HEK293 (cell line): ENCODE data around the gene VSIR.

Experiments used
- CTCF ChIA-PET: fragments of 350-600 bp; formaldehyde crosslinking; extraction: SDS; loops from one replicate; lab custom pipeline; 2021; ENCODE audit warnings: antibody characterized with exemption; lab: Yijun Ruan, JAX
- POLR2A ChIA-PET: fragments of 300-600 bp; formaldehyde crosslinking; extraction: SDS; loops from one replicate; lab custom pipeline; 2020; ENCODE audit warnings: antibody characterized with exemption, inconsistent platforms; lab: Yijun Ruan, JAX
- H3K27ac ChIP-seq: fragments of 200-500 bp; sonication (Bioruptor generic); 2 replicates; pipeline ENCODE4 v1.5.1; 2014; ENCODE audit warnings: low read depth, low read length, control low read depth, inconsistent platforms; ENCODE audit errors: extremely low read depth
- H3K36me3 ChIP-seq, 2 experiments: fragments of 200-500 bp in 1 of 2; sonication (Bioruptor generic) in 1 of 2; 1 replicate in 1 of 2; 2 replicates in 1 of 2; pipeline ENCODE4 v1.5.1; 2014 to 2017; ENCODE audit warnings: inconsistent platforms in 2 of 2, low read length in 2 of 2; ENCODE audit not compliant: control insufficient read depth in 2 of 2, insufficient read depth in 1 of 2
- H3K4me1 ChIP-seq: fragments of 200-500 bp; sonication (Bioruptor generic); 2 replicates; pipeline ENCODE4 v1.5.1; 2014; ENCODE audit warnings: mild to moderate bottlenecking, low read length, inconsistent platforms; ENCODE audit not compliant: control insufficient read depth, insufficient read depth
- H3K4me3 ChIP-seq: 2 replicates; pipeline ENCODE4 v1.5.1; 2011; ENCODE audit warnings: low read depth, mild to moderate bottlenecking, control low read depth, low read length, moderate library complexity
- H3K9me3 ChIP-seq: fragments of 200-500 bp; sonication (Bioruptor generic); 2 replicates; pipeline ENCODE4 v1.5.1; 2014; ENCODE audit warnings: low read depth, low read length, inconsistent platforms; ENCODE audit not compliant: control insufficient read depth, insufficient read depth
- GLIS2 ChIP-seq: fragments of 450-650 bp; formaldehyde crosslinking; IDR thresholded peaks from 2 replicates; pipeline ENCODE4 v1.5.1; 2016; ENCODE audit warnings: missing biosample characterization, missing genetic modification characterization
- HOXA7 ChIP-seq: sonication (generic); formaldehyde crosslinking; IDR thresholded peaks from 2 replicates; pipeline ENCODE4 v1.8.1; 2022; ENCODE audit warnings: missing genetic modification reagents, borderline replicate concordance
- KLF17 ChIP-seq: fragments of 450-650 bp; formaldehyde crosslinking; IDR thresholded peaks from 2 replicates; pipeline ENCODE4 v1.5.1; 2016; ENCODE audit warnings: missing biosample characterization, missing genetic modification characterization
- MZF1 ChIP-seq: fragments of 450-650 bp; formaldehyde crosslinking; IDR thresholded peaks from 2 replicates; pipeline ENCODE4 v1.5.1; 2017; ENCODE audit warnings: missing biosample characterization, missing genetic modification characterization, borderline replicate concordance
- PATZ1 ChIP-seq: fragments of 450-650 bp; formaldehyde crosslinking; IDR thresholded peaks from 2 replicates; pipeline ENCODE4 v1.5.1; 2016; ENCODE audit warnings: missing biosample characterization, missing genetic modification characterization
- PRDM4 ChIP-seq: fragments of 450-650 bp; formaldehyde crosslinking; IDR thresholded peaks from 2 replicates; pipeline ENCODE4 v1.5.1; 2017; ENCODE audit warnings: missing biosample characterization, missing genetic modification characterization
- RBAK ChIP-seq: fragments of 450-650 bp; formaldehyde crosslinking; IDR thresholded peaks from 2 replicates; pipeline ENCODE4 v1.5.1; 2016; ENCODE audit warnings: missing biosample characterization, missing genetic modification characterization
- SCRT2 ChIP-seq: fragments of 450-650 bp; formaldehyde crosslinking; IDR thresholded peaks from 2 replicates; pipeline ENCODE4 v1.5.1; 2016; ENCODE audit warnings: missing biosample characterization, missing genetic modification characterization
- ZBTB10 ChIP-seq: fragments of 450-650 bp; formaldehyde crosslinking; IDR thresholded peaks from 2 replicates; pipeline ENCODE4 v1.5.1; 2016; ENCODE audit warnings: missing biosample characterization, missing genetic modification characterization
- ZNF2 ChIP-seq: fragments of 450-650 bp; formaldehyde crosslinking; IDR thresholded peaks from 2 replicates; pipeline ENCODE4 v1.5.1; 2016; ENCODE audit warnings: missing biosample characterization, missing genetic modification characterization
- ZNF350 ChIP-seq: fragments of 450-650 bp; formaldehyde crosslinking; IDR thresholded peaks from 2 replicates; pipeline ENCODE4 v1.5.0; 2017; ENCODE audit warnings: missing biosample characterization, mild to moderate bottlenecking, missing genetic modification characterization
- ZNF529 ChIP-seq: fragments of 450-650 bp; formaldehyde crosslinking; IDR thresholded peaks from 2 replicates; pipeline ENCODE4 v1.5.1; 2017; ENCODE audit warnings: missing genetic modification characterization, missing biosample characterization; ENCODE audit not compliant: insufficient replicate concordance
- ZNF555 ChIP-seq: fragments of 450-650 bp; formaldehyde crosslinking; conservative IDR thresholded peaks from 2 replicates; pipeline ENCODE4 v1.5.1; 2017; ENCODE audit warnings: missing biosample characterization, mild to moderate bottlenecking, missing genetic modification characterization, inconsistent platforms
- ZNF785 ChIP-seq: fragments of 450-650 bp; formaldehyde crosslinking; IDR thresholded peaks from 2 replicates; pipeline ENCODE4 v1.5.1; 2016; ENCODE audit warnings: missing biosample characterization, missing genetic modification characterization
- ZNF791 ChIP-seq: fragments of 450-650 bp; formaldehyde crosslinking; IDR thresholded peaks from 2 replicates; pipeline ENCODE4 v1.5.1; 2016; ENCODE audit warnings: missing biosample characterization, missing genetic modification characterization
- TF ChIP-seq, protein P1 (sequence below): fragments of 450-650 bp; formaldehyde crosslinking; IDR thresholded peaks from 2 replicates; pipeline ENCODE4 v1.5.1; 2016; ENCODE audit warnings: missing biosample characterization, missing genetic modification characterization
- TF ChIP-seq, protein P2 (sequence below): fragments of 450-650 bp; formaldehyde crosslinking; IDR thresholded peaks from 2 replicates; pipeline ENCODE4 v1.5.1; 2016; ENCODE audit warnings: missing biosample characterization, missing genetic modification characterization
- TF ChIP-seq, protein P3 (sequence below): fragments of 450-650 bp; formaldehyde crosslinking; IDR thresholded peaks from 2 replicates; pipeline ENCODE4 v1.5.1; 2016; ENCODE audit warnings: missing biosample characterization, missing genetic modification characterization
- TF ChIP-seq, protein P4 (sequence below): fragments of 450-650 bp; formaldehyde crosslinking; IDR thresholded peaks from 2 replicates; pipeline ENCODE4 v1.5.1; 2016; ENCODE audit warnings: missing biosample characterization, missing genetic modification characterization, borderline replicate concordance

The VSIR gene

GRCh38 chr10:71780156-71780555 lies 6.8 kb upstream of the VSIR start (continued):
- TF ChIP-seq PRDM4 (tag by site-specific recombination) (no peak), ZBTB10 (no peak), ZNF791 (no peak)
- TF ChIP-seq, protein P1, sequence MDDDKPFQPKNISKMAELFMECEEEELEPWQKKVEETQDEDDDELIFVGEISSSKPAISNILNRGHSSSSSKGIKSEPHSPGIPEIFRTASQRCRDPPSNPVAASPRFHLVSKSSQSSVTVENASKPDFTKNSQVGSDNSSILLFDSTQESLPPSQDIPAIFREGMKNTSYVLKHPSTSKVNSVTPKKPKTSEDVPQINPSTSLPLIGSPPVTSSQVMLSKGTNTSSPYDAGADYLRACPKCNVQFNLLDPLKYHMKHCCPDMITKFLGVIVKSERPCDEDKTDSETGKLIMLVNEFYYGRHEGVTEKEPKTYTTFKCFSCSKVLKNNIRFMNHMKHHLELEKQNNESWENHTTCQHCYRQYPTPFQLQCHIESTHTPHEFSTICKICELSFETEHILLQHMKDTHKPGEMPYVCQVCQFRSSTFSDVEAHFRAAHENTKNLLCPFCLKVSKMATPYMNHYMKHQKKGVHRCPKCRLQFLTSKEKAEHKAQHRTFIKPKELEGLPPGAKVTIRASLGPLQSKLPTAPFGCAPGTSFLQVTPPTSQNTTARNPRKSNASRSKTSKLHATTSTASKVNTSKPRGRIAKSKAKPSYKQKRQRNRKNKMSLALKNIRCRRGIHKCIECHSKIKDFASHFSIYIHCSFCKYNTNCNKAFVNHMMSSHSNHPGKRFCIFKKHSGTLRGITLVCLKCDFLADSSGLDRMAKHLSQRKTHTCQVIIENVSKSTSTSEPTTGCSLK (tag by site-specific recombination) = no peak
- TF ChIP-seq, protein P2, sequence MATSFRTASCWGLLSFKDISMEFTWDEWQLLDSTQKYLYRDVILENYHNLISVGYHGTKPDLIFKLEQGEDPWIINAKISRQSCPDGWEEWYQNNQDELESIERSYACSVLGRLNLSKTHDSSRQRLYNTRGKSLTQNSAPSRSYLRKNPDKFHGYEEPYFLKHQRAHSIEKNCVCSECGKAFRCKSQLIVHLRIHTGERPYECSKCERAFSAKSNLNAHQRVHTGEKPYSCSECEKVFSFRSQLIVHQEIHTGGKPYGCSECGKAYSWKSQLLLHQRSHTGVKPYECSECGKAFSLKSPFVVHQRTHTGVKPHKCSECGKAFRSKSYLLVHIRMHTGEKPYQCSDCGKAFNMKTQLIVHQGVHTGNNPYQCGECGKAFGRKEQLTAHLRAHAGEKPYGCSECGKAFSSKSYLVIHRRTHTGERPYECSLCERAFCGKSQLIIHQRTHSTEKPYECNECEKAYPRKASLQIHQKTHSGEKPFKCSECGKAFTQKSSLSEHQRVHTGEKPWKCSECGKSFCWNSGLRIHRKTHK = no peak

GRCh38 chr10:71779641-71780040 lies 6.3 kb upstream of the VSIR start:
- POLR2A ChIA-PET = no interaction called here
- no peaks in the 10 kb centered on the region for H3K4me1 ChIP-seq
- CTCF ChIA-PET = interaction anchor here (0.5 kb wide), 1 partner anchor 210 kb away, joined by 5 read pairs; no protein-coding TSS in a partner anchor
- no peak overlapping the region for H3K27ac ChIP-seq
- H3K36me3 ChIP-seq = no peaks in the 10 kb centered on the region
- H3K4me3 ChIP-seq = no peak overlapping the region
- H3K9me3 ChIP-seq = no peaks in the 10 kb centered on the region
- TF ChIP-seq HOXA7 (CRISPR knock-in tag) (no peak), SCRT2 (tag by site-specific recombination) (no peak), GLIS2 (tag by site-specific recombination) (no peak), ZNF555 (no peak), ZNF350 (tag by site-specific recombination) (no peak), PATZ1 (tag by site-specific recombination) (no peak), RBAK (tag by site-specific recombination) (no peak), MZF1 (no peak), ZNF529 (tag by site-specific recombination) (no peak), KLF17 (tag by site-specific recombination) (no peak), ZNF2 (tag by site-specific recombination) (no peak), ZNF785 (tag by site-specific recombination) (no peak)
- TF ChIP-seq, protein P3, sequence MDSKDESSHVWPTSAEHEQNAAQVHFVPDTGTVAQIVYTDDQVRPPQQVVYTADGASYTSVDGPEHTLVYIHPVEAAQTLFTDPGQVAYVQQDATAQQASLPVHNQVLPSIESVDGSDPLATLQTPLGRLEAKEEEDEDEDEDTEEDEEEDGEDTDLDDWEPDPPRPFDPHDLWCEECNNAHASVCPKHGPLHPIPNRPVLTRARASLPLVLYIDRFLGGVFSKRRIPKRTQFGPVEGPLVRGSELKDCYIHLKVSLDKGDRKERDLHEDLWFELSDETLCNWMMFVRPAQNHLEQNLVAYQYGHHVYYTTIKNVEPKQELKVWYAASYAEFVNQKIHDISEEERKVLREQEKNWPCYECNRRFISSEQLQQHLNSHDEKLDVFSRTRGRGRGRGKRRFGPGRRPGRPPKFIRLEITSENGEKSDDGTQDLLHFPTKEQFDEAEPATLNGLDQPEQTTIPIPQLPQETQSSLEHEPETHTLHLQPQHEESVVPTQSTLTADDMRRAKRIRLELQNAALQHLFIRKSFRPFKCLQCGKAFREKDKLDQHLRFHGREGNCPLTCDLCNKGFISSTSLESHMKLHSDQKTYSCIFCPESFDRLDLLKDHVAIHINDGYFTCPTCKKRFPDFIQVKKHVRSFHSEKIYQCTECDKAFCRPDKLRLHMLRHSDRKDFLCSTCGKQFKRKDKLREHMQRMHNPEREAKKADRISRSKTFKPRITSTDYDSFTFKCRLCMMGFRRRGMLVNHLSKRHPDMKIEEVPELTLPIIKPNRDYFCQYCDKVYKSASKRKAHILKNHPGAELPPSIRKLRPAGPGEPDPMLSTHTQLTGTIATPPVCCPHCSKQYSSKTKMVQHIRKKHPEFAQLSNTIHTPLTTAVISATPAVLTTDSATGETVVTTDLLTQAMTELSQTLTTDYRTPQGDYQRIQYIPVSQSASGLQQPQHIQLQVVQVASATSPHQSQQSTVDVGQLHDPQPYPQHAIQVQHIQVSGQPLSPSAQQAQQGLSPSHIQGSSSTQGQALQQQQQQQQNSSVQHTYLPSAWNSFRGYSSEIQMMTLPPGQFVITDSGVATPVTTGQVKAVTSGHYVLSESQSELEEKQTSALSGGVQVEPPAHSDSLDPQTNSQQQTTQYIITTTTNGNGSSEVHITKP (tag by site-specific recombination) = no peak
- TF ChIP-seq, protein P4, sequence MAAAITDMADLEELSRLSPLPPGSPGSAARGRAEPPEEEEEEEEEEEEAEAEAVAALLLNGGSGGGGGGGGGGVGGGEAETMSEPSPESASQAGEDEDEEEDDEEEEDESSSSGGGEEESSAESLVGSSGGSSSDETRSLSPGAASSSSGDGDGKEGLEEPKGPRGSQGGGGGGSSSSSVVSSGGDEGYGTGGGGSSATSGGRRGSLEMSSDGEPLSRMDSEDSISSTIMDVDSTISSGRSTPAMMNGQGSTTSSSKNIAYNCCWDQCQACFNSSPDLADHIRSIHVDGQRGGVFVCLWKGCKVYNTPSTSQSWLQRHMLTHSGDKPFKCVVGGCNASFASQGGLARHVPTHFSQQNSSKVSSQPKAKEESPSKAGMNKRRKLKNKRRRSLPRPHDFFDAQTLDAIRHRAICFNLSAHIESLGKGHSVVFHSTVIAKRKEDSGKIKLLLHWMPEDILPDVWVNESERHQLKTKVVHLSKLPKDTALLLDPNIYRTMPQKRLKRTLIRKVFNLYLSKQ (tag by site-specific recombination) = no peak
